ENCODE data around the gene TMIE. TPM values are rescaled to one million over a fixed set of nuclear protein-coding genes. Genes with fewer than 3 reads are reported as not detected.

The TMIE gene
- total and polyA plus RNA-seq, 2 of the 8 experiments (the other 6 are each of a cell fraction or from before 2014, with no cell fraction given), result 0.45 to 0.67 TPM

GRCh38 chr3:46655271-46655670 lies 45.9 kb upstream of the TMIE start:
- H2BK20ac ChIP-seq (ENCODE audit: low read length), result no peak overlapping the region
- H3K9me3 ChIP-seq (ENCODE audit: insufficient read depth in 2 of 2, low read depth in 1 of 2, low read length in 1 of 2), result peaks cover 0 to 7% of the 10 kb centered on the region in 2 experiments; a peak in 3 of 4 replicates
- no peaks in the 10 kb centered on the region for H3K79me1 ChIP-seq (ENCODE audit: low read depth, low read length)
- no peak overlapping the region for H2BK12ac ChIP-seq (ENCODE audit: low read depth, low read length)
- H3K4me2 ChIP-seq (ENCODE audit: insufficient read depth in 1 of 2, low read depth in 2 of 2, low read length in 2 of 2), result no peak overlapping the region
- H3K56ac ChIP-seq (replicated peaks; ENCODE audit: insufficient read length, low read depth, low read length), result no peak overlapping the region
- H3K27me3 ChIP-seq (replicated peaks in 1 of 4; ENCODE audit: control insufficient read depth in 3 of 4, extremely low read depth in 1 of 4, insufficient read depth in 3 of 4, low read length in 3 of 4), result no peaks in the 10 kb centered on the region
- no peaks in the 10 kb centered on the region for H3K36me3 ChIP-seq (ENCODE audit: control insufficient read depth in 2 of 4, insufficient read depth in 4 of 4, low read length in 3 of 4)
- H3K18ac ChIP-seq (ENCODE audit: extremely low read depth, low read length), result no peak overlapping the region
- no peak overlapping the region for H2BK15ac ChIP-seq (ENCODE audit: low read length)
- H3K4me3 ChIP-seq (ENCODE audit: extremely low read depth in 1 of 4, insufficient read depth in 2 of 4, low read depth in 3 of 4, low read length in 4 of 4), result no peak overlapping the region
- H4K5ac ChIP-seq (ENCODE audit: insufficient read length, low read depth, low read length), result no peak overlapping the region
- H2BK5ac ChIP-seq (ENCODE audit: low read depth, low read length), result no peak overlapping the region
- no peaks in the 10 kb centered on the region for H4K20me1 ChIP-seq (replicated peaks in 1 of 2; ENCODE audit: control insufficient read depth in 1 of 2, insufficient read depth in 2 of 2, low read length in 2 of 2)
- H2AFZ ChIP-seq (ENCODE audit: low read length), result no peak overlapping the region
- WGBS, 2 experiments (ENCODE audit: extremely low coverage in 1 of 2, insufficient coverage in 1 of 2, insufficient read length in 1 of 2, insufficient replicate concordance in 2 of 2, low coverage in 1 of 2, low lambda C conversion rate in 2 of 2, missing lambda C conversion rate in 1 of 2), result 96% methylated on average over 6 of the region's 6 CpGs; no CpG with 5 or more reads in 1 of the 2 experiments
- H3K4me1 ChIP-seq (replicated peaks in 1 of 4; ENCODE audit: control insufficient read depth in 3 of 4, insufficient read depth in 4 of 4, low read length in 3 of 4), result peaks cover 2 to 15% (median 13%) of the 10 kb centered on the region in 4 experiments; a peak in 5 of 7 replicates
- H4K8ac ChIP-seq (ENCODE audit: extremely low read depth, insufficient read depth, low read length), result no peak overlapping the region
- H3K4ac ChIP-seq (replicated peaks; ENCODE audit: insufficient read length, low read depth, low read length), result no peak overlapping the region
- H4K91ac ChIP-seq (replicated peaks; ENCODE audit: insufficient read length, low read length), result no peak overlapping the region
- ChIA-PET CTCF (ENCODE audit: partially characterized antibody) (interaction anchor here (0.9 to 1.3 kb wide), 3 partner anchors 9 to 166 kb away, joined by 3 to 6 read pairs (median 3); partner anchors contain the start of gene ALS2CL), POLR2A (ENCODE audit: partially characterized antibody) (no interaction called here)
- no peak overlapping the region for H3K9ac ChIP-seq (replicated peaks in 1 of 4; ENCODE audit: extremely low read depth in 1 of 4, low read depth in 3 of 4, low read length in 3 of 4)
- H3K79me2 ChIP-seq (ENCODE audit: control insufficient read depth in 1 of 2, insufficient read depth in 2 of 2, low read length in 2 of 2), result no peaks in the 10 kb centered on the region
- DNase-seq (ENCODE audit: low read depth in 1 of 2, low spot score in 2 of 2) (no peak), FAIRE-seq (no peak)
- no peaks in the 10 kb centered on the region for H3K23me2 ChIP-seq (ENCODE audit: low read depth, low read length)
- H3K23ac ChIP-seq (ENCODE audit: insufficient read length), result no peak overlapping the region
- no peak overlapping the region for H3K14ac ChIP-seq (ENCODE audit: insufficient read length)
- no peak overlapping the region for H2AK5ac ChIP-seq (ENCODE audit: low read depth, low read length)
- no peak overlapping the region for H2BK120ac ChIP-seq (replicated peaks; ENCODE audit: low read depth, low read length)
- no peak overlapping the region for H3K27ac ChIP-seq (ENCODE audit: low read depth, low read length)
- no peak for TF ChIP-seq KDM4A (IDR thresholded peaks at IDR 0.05; ENCODE audit: low read depth, low read length, severe bottlenecking)
- TF ChIP-seq ASH2L (IDR thresholded peaks at IDR 0.05; ENCODE audit: low read length), result no peak
- no peak for TF ChIP-seq NANOG (IDR thresholded peaks at IDR 0.05; ENCODE audit: insufficient read depth, low read depth, low read length, poor library complexity, severe bottlenecking)
- no peak for TF ChIP-seq CBX8 (IDR thresholded peaks at IDR 0.05; ENCODE audit: borderline replicate concordance, low read depth, low read length)
- TF ChIP-seq SUZ12 (IDR thresholded peaks at IDR 0.05; ENCODE audit: low read length), result no peak
- TF ChIP-seq SRF (IDR thresholded peaks at IDR 0.05; ENCODE audit: low read depth, low read length), result no peak
- TF ChIP-seq E2F6 (IDR thresholded peaks at IDR 0.05), result no peak
- TF ChIP-seq RXRA (IDR thresholded peaks at IDR 0.05; ENCODE audit: insufficient read depth, low read depth, low read length), result no peak
- TF ChIP-seq POU5F1 (IDR thresholded peaks at IDR 0.05; ENCODE audit: low read depth, low read length), result no peak
- TF ChIP-seq ZNF274 (IDR thresholded peaks at IDR 0.05; ENCODE audit: borderline replicate concordance, extremely low read depth, low read length), result no peak
- no peak for TF ChIP-seq PHF8 (conservative IDR thresholded peaks at IDR 0.05; ENCODE audit: low read depth, low read length)
- TF ChIP-seq GTF2F1 (IDR thresholded peaks at IDR 0.05; ENCODE audit: borderline replicate concordance, low read depth, low read length), result no peak
- TF ChIP-seq SP2 (IDR thresholded peaks at IDR 0.05; ENCODE audit: low read length), result no peak
- no peak for TF ChIP-seq EZH2 (IDR thresholded peaks at IDR 0.05; ENCODE audit: low read depth, low read length, severe bottlenecking)
